GM18505 (cell line): ENCODE data around the gene ZNG1E.
"Not testable (repeated sequence)": the region's sequence is repeated elsewhere in the genome, so short reads cannot be mapped to it uniquely, and the experiment has no call there.

Experiments
- ATAC-seq: cut with Tn5 transposase; IDR thresholded peaks from one replicate; pipeline ENCODE4 v1.9.1; 2021; ENCODE audit not compliant: unreplicated experiment
- POLR2A ChIP-seq: IDR thresholded peaks from 4 replicates; pipeline ENCODE4 v1.6.1; 2011; ENCODE audit warnings: borderline replicate concordance; ENCODE audit not compliant: insufficient read depth, insufficient read length; ENCODE audit errors: extremely low read depth

The ZNG1E gene

DNA sequence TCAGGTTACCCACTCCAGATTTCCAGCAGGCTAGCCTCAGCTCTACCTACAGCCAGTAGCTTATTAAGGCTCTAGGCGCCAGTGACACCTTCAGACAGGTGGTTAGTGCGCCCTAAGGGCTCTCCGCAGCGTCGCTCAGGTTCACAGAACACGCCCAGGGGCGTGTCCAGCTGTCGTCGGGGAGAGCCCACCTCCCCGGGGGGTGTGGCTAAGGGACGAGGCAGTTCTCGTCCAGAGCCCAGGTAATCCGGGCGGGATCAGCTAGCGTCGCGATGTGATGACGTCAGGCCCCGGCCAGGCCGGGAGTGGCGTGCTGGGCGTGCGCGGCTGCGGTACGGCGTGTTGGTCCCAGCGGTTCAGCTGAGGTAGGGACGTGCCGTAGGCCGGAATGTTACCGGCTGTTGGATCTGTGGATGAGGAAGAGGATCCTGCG lies at the start of gene ZNG1E:
Gene ZNG1E (plus strand): TSS at position 340 of the 433 bp plus-strand sequence. CDS start 49 bp downstream, at position 389.
- not testable (repeated sequence) for ATAC-seq
- peak; percentile 53 for TF ChIP-seq POLR2A

- not testable (repeated sequence) for ATAC-seq
These were observed 2.1 kb upstream of the ZNG1E start for GRCh38 chr9:65673579-65673978.

DNA sequence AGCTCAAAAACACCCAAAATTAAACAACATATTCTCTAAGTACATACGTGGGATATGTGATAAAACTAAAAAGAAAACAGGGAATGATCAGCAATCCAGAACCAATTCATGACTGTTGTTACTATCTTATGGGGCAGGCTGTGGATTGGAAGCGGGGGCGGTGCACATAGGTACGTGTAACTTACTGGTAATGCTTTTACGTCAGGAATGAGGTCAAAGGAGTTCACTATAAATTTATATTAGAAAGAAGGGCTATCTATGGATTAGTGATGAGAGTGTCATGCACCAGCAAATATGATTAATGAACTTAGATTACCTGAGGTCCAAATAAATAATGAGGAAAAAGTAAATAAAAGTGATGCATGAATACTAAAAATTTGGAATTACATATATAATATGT lies 710 bp upstream of the ZNG1E start:
- not testable (repeated sequence) for ATAC-seq

DNA sequence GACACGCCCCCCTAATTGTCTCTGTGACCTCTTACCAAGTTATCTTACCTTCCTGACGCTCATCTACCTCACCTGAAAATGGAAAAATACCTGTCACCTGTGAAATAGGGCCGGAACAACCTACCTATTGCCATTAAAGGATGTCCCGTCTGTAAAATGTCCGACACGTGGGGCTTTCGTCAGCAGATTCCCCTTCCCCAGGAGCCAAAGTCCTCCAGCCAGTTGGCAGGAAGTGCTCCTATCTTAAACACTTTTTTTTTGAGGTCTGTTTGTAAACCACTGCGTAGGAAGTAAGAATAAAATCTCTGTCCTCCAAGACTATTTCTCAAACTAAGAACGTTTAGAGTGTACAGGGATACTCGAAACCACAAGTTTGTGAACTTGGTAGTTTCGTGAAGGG lies 661 bp downstream of the ZNG1E start:
- not testable (repeated sequence) for ATAC-seq

DNA sequence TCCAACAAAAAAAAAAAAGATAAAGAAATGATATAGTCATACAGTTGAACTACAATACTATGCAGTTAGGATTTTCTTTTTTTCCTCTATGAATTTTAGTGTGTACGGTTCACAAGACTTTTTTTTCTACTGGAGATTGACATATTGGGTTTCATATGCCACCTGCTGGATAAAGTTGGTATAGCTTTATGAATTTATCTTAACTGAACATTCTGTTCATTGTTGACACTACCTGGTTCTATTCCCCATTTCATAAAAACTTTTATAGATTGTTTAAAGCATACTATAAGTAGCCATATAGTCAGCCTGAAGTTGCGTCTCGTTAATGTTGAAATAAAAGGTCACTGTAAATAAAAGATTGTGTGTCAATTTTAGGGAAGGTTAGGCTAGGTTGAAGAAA lies 2.8 kb downstream of the ZNG1E start:
- not testable (repeated sequence) for ATAC-seq

GRCh38 chr9:65703550-65703949 lies 27.8 kb downstream of the ZNG1E start:
- ATAC-seq, result not testable (repeated sequence)

DNA sequence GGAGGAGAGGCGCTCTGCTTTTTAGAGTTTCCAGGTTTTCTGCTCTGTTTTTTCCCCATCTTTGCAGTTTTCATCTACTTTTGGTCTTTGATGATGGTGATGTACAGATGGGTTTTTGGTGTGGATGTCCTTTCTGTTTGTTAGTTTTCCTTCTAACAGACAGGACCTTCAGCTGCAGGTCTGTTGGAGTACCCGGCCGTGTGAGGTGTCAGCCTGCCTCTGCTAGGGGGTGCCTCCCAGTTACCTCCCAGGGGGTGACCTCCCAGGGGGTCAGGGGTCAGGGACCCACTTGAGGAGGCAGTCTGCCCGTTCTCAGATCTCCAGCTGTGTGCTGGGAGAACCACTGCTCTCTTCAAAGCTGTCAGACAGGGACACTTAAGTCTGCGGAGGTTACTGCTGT lies 38.7 kb downstream of the ZNG1E start:
- ATAC-seq, result not testable (repeated sequence)

DNA sequence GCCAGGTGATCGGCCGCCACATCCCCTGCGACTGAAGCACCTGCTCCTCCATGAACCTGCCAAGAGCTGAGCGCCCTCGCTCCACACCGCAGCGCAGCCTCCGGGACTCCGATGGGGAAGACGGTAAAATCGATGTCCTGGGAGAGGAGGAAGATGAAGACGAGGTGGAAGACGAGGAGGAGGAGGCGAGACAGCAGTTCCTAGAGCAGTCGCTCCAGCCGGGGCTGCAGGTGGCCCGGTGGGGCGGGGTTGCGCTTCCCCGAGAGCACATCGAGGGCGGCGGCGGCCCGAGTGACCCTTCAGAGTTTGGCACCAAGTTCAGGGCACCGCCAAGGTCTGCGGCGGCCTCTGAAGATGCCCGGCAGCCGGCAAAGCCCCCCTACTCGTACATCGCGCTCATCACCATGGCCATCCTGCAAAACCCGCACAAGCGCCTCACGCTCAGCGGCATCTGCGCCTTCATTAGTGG lies 61.4 kb downstream of the ZNG1E start, which contains the start of gene FOXD4L4:
Gene FOXD4L4 (plus strand): TSS at position 51 of the 469 bp plus-strand sequence. CDS start 0 bp downstream, at position 51.
- not testable (repeated sequence) for ATAC-seq

DNA sequence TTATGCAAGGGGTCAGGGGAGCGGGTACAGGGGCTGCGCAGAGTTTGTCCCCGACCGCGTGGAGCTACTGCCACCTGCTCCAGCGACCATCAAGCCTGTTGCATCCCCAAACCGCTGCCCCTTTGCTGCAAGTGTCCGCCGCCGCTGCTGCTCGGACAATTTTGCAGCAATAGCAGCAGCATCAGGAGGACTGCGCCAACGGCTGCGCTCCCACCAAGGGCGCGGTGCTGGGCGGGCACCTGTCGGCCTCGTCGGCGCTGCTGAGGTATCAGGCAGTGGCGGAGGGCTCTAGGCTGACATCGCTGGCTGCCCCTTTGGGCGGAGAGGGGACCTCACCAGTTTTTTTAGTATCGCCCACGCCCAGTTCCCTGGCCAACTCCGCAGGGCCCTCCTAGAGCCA lies 62.4 kb downstream of the ZNG1E start:
- not testable (repeated sequence) for ATAC-seq
